ENCODE data around the gene MYOC. TPM values are rescaled to one million over a fixed set of nuclear protein-coding genes. Genes with fewer than 3 reads are reported as not detected.
"Not testable (repeated sequence)": the region's sequence is repeated elsewhere in the genome, so short reads cannot be mapped to it uniquely, and the experiment has no call there.

Gene MYOC
- total RNA-seq, 4 donors from 2014 or later, result 88.5 to 1,432 (median 227) TPM

GRCh38 chr1:171600862-171601261, 51.6 kb downstream of the MYOC start:
- ATAC-seq, result no peak
- no peak for TF ChIP-seq EP300 (IDR thresholded peaks at IDR 0.05)
- no peak for TF ChIP-seq POLR2AphosphoS5 (IDR thresholded peaks at IDR 0.05)
- no peak for TF ChIP-seq CTCF (IDR thresholded peaks at IDR 0.05)
- TF ChIP-seq POLR2A (IDR thresholded peaks at IDR 0.05), result no peak
- WGBS, 2 donors (ENCODE audit: low coverage in 1 of 2), result 92% methylated on average over 5 of the region's 13 CpGs; no CpG with 5 or more reads in 1 of the 2 donors
- no peaks in the 10 kb centered on the region for H3K9me3 ChIP-seq
- H3K4me1 ChIP-seq, result no peaks in the 10 kb centered on the region
- H3K4me3 ChIP-seq, result no peak overlapping the region
- H3K27me3 ChIP-seq, result no peaks in the 10 kb centered on the region
- H3K36me3 ChIP-seq, result no peaks in the 10 kb centered on the region
- no peak overlapping the region for H3K27ac ChIP-seq

GRCh38 chr1:171600310-171600709, 52.2 kb downstream of the MYOC start:
- H3K27me3 ChIP-seq, H3K4me3 ChIP-seq, H3K36me3 ChIP-seq, H3K4me1 ChIP-seq, H3K27ac ChIP-seq, ATAC-seq, H3K9me3 ChIP-seq: not testable (repeated sequence)
- 95 to 100% methylated on average over 2 of the region's 2 CpGs for WGBS, 2 donors (ENCODE audit: low coverage in 1 of 2)

GRCh38 chr1:171597203-171597602, 55.3 kb downstream of the MYOC start:
- Histone ChIP-seq H3K27ac (no peak overlapping the region), H3K9me3 (no peaks in the 10 kb centered on the region), H3K27me3 (no peaks in the 10 kb centered on the region), H3K4me3 (no peak overlapping the region), H3K4me1 (no peaks in the 10 kb centered on the region), H3K36me3 (peaks cover 0 to 31% of the 10 kb centered on the region in 2 donors)
- no peak for ATAC-seq
- WGBS, 2 donors (ENCODE audit: low coverage in 1 of 2), result 73 to 100% methylated on average over 1 of the region's 1 CpG
- no peak for TF ChIP-seq POLR2A (IDR thresholded peaks at IDR 0.05)
- no peak for TF ChIP-seq EP300 (IDR thresholded peaks at IDR 0.05)
- no peak for TF ChIP-seq POLR2AphosphoS5 (IDR thresholded peaks at IDR 0.05)
- TF ChIP-seq CTCF (IDR thresholded peaks at IDR 0.05), result no peak

GRCh38 chr1:171596705-171597104, 55.8 kb downstream of the MYOC start:
- H3K4me1 ChIP-seq, result no peaks in the 10 kb centered on the region
- no peak for ATAC-seq
- peaks cover 0 to 36% of the 10 kb centered on the region in 2 donors for H3K36me3 ChIP-seq
- TF ChIP-seq EP300 (IDR thresholded peaks at IDR 0.05) (no peak), CTCF (IDR thresholded peaks at IDR 0.05) (no peak), POLR2A (IDR thresholded peaks at IDR 0.05) (no peak), POLR2AphosphoS5 (IDR thresholded peaks at IDR 0.05) (no peak)
- no peak overlapping the region for H3K4me3 ChIP-seq
- no peak overlapping the region for H3K27ac ChIP-seq
- 81 to 93% methylated on average over 2 of the region's 2 CpGs for WGBS, 2 donors (ENCODE audit: low coverage in 1 of 2)
- no peaks in the 10 kb centered on the region for H3K27me3 ChIP-seq
- H3K9me3 ChIP-seq, result no peaks in the 10 kb centered on the region

GRCh38 chr1:171596119-171596518, 56.4 kb downstream of the MYOC start:
- Histone ChIP-seq H3K4me3 (no peak overlapping the region), H3K27me3 (no peaks in the 10 kb centered on the region), H3K9me3 (no peaks in the 10 kb centered on the region), H3K36me3 (peaks cover 0 to 42% of the 10 kb centered on the region in 2 donors), H3K4me1 (no peaks in the 10 kb centered on the region), H3K27ac (no peak overlapping the region)
- no peak for ATAC-seq
- TF ChIP-seq POLR2A (IDR thresholded peaks at IDR 0.05) (no peak), POLR2AphosphoS5 (IDR thresholded peaks at IDR 0.05) (no peak), CTCF (IDR thresholded peaks at IDR 0.05) (no peak), EP300 (IDR thresholded peaks at IDR 0.05) (no peak)
- 90 to 100% methylated on average over 1 of the region's 1 CpG for WGBS, 2 donors (ENCODE audit: low coverage in 1 of 2)
